ENCODE measurements around the gene FAM78A.

GRCh38 chr9:131270171-131271015 is 5.9 kb downstream of the FAM78A start:
- TF ChIP-seq, protein P1, sequence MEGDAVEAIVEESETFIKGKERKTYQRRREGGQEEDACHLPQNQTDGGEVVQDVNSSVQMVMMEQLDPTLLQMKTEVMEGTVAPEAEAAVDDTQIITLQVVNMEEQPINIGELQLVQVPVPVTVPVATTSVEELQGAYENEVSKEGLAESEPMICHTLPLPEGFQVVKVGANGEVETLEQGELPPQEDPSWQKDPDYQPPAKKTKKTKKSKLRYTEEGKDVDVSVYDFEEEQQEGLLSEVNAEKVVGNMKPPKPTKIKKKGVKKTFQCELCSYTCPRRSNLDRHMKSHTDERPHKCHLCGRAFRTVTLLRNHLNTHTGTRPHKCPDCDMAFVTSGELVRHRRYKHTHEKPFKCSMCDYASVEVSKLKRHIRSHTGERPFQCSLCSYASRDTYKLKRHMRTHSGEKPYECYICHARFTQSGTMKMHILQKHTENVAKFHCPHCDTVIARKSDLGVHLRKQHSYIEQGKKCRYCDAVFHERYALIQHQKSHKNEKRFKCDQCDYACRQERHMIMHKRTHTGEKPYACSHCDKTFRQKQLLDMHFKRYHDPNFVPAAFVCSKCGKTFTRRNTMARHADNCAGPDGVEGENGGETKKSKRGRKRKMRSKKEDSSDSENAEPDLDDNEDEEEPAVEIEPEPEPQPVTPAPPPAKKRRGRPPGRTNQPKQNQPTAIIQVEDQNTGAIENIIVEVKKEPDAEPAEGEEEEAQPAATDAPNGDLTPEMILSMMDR (conservative IDR thresholded peaks at IDR 0.05) = no peak
- TF ChIP-seq EZH2 (IDR thresholded peaks at IDR 0.05; ENCODE audit: low read depth) = no peak

Measured in PC-9 (cell line).